NCI-H2196 treated with DMSO at 0.1 percent for 48 hours (cell line): ENCODE data around the gene RPS27L.
"Not testable (repeated sequence)": the region's sequence is repeated elsewhere in the genome, so short reads cannot be mapped to it uniquely, and the experiment has no call there.

ENCODE experiments used
- DNase-seq: peaks from one replicate; lab custom pipeline; 2025; ENCODE audit not compliant: unreplicated experiment; lab: John Stamatoyannopoulos, UW

RPS27L gene

GRCh38 chr15:63145426-63145825 is 11.9 kb downstream of the RPS27L start:
- DNase-seq: no peak

GRCh38 chr15:63140936-63141335 is 16.3 kb downstream of the RPS27L start:
- no peak for DNase-seq

GRCh38 chr15:63136742-63137141 is 20.5 kb downstream of the RPS27L start:
- no peak for DNase-seq

GRCh38 chr15:63135804-63136203 is 21.5 kb downstream of the RPS27L start:
- DNase-seq: no peak

- DNase-seq: no peak
Observed at GRCh38 chr15:63135281-63135680, 22.0 kb downstream of the RPS27L start.

GRCh38 chr15:63134245-63134985 is 22.9 kb downstream of the RPS27L start:
- no peak for DNase-seq

- DNase-seq: no peak
Observed at GRCh38 chr15:63133786-63134185, 23.5 kb downstream of the RPS27L start.

GRCh38 chr15:63126726-63127125 is 30.6 kb downstream of the RPS27L start:
- DNase-seq: no peak

GRCh38 chr15:63124506-63124905 is 32.8 kb downstream of the RPS27L start:
- DNase-seq: no peak

GRCh38 chr15:63122002-63122875 is 35.0 kb downstream of the RPS27L start:
- peak; percentile 6 for DNase-seq

GRCh38 chr15:63121382-63122001 is 35.8 kb downstream of the RPS27L start, which contains the start of gene LACTB:
Gene LACTB (plus strand): TSS chr15:63121861. CDS start chr15:63121872, 11 bp downstream.
- peak; percentile 69 for DNase-seq

GRCh38 chr15:63118854-63119253 is 38.4 kb downstream of the RPS27L start:
- DNase-seq: no peak

GRCh38 chr15:63114465-63114864 is 42.8 kb downstream of the RPS27L start:
- DNase-seq: no peak

- no peak for DNase-seq
Observed at GRCh38 chr15:63112871-63113270, 44.4 kb downstream of the RPS27L start.

- DNase-seq: no peak
Observed at GRCh38 chr15:63111481-63111880, 45.8 kb downstream of the RPS27L start.

GRCh38 chr15:63110428-63111026 is 46.8 kb downstream of the RPS27L start:
- DNase-seq: no peak

- DNase-seq: no peak
Observed at GRCh38 chr15:63109920-63110319, 47.4 kb downstream of the RPS27L start.

GRCh38 chr15:63109498-63109897 is 47.8 kb downstream of the RPS27L start:
- no peak for DNase-seq

- DNase-seq: no peak
Observed at GRCh38 chr15:63107895-63108546, 49.3 kb downstream of the RPS27L start.

- DNase-seq: not testable (repeated sequence)
Observed at GRCh38 chr15:63105354-63105753, 51.9 kb downstream of the RPS27L start.

- DNase-seq: no peak
Observed at GRCh38 chr15:63104727-63105126, 52.5 kb downstream of the RPS27L start.
